GM23338 (cell line): ENCODE data around the gene COA6. TPM values are rescaled to one million over a fixed set of nuclear protein-coding genes. Genes with fewer than 3 reads are reported as not detected.
"Not testable (repeated sequence)": the region's sequence is repeated elsewhere in the genome, so short reads cannot be mapped to it uniquely, and the experiment has no call there.

ENCODE experiments used
- ATAC-seq: fragments of 200-7000 bp; cut with Tn5 transposase; 3 replicates; pipeline ENCODE4 v1.9.1; 2020
- DNase-seq: peaks from one replicate; pipeline ENCODE4 v3.0.0-alpha.2; 2015; ENCODE audit warnings: low spot score
- H2AFZ ChIP-seq: fragments of 200-600 bp; sonication (generic); 2 replicates; pipeline ENCODE4 v1.8.0; 2016; ENCODE audit warnings: antibody characterized with exemption, mild to moderate bottlenecking, moderate library complexity
- H3F3A ChIP-seq: fragments of 200-600 bp; sonication (generic); replicated peaks from 2 replicates; pipeline ENCODE4 v1.8.0; 2017; ENCODE audit warnings: antibody characterized with exemption, mixed run types, low read depth
- H3K27ac ChIP-seq: fragments of 200-600 bp; sonication (generic); 2 replicates; pipeline ENCODE4 v1.6.1; 2016; ENCODE audit warnings: low read depth
- H3K27me3 ChIP-seq: fragments of 200-600 bp; sonication (generic); 2 replicates; pipeline ENCODE4 v1.8.0; 2016; ENCODE audit warnings: mild to moderate bottlenecking, mixed run types, moderate library complexity; ENCODE audit not compliant: insufficient read depth
- H3K36me3 ChIP-seq: fragments of 200-600 bp; sonication (generic); 2 replicates; pipeline ENCODE4 v1.8.0; 2016; ENCODE audit warnings: mild to moderate bottlenecking; ENCODE audit not compliant: insufficient read depth
- H3K4me1 ChIP-seq: fragments of 200-600 bp; sonication (generic); 2 replicates; pipeline ENCODE4 v1.8.0; 2016; ENCODE audit warnings: mild to moderate bottlenecking, moderate library complexity; ENCODE audit not compliant: insufficient read depth
- H3K4me2 ChIP-seq: fragments of 200-600 bp; sonication (generic); 2 replicates; pipeline ENCODE4 v1.7.1; 2017; ENCODE audit warnings: mixed run types
- H3K4me3 ChIP-seq: fragments of 200-600 bp; sonication (generic); 2 replicates; pipeline ENCODE4 v1.6.1; 2016; ENCODE audit warnings: mixed run types
- H3K79me2 ChIP-seq: fragments of 200-600 bp; sonication (generic); replicated peaks from 2 replicates; pipeline ENCODE4 v1.8.0; 2017; ENCODE audit warnings: mild to moderate bottlenecking; ENCODE audit not compliant: insufficient read depth
- H3K9me2 ChIP-seq: fragments of 200-600 bp; sonication (generic); 2 replicates; pipeline ENCODE4 v1.8.0; 2017; ENCODE audit not compliant: insufficient read depth
- H4K20me1 ChIP-seq: fragments of 200-600 bp; sonication (generic); replicated peaks from 2 replicates; pipeline ENCODE4 v1.8.0; 2017; ENCODE audit warnings: mild to moderate bottlenecking; ENCODE audit not compliant: insufficient read depth
- H3K27ac Mint-ChIP-seq: 2 replicates; pipeline ENCODE4 v1.8.0; 2020; ENCODE audit warnings: inconsistent platforms, mild to moderate bottlenecking, moderate library complexity, mixed read lengths
- H3K27me3 Mint-ChIP-seq: 3 replicates; pipeline ENCODE4 v1.8.0; 2022; ENCODE audit warnings: low read depth, mild to moderate bottlenecking, moderate library complexity, mixed read lengths, inconsistent platforms; ENCODE audit not compliant: insufficient read depth, poor library complexity
- H3K36me3 Mint-ChIP-seq: 3 replicates; pipeline ENCODE4 v1.8.0; 2021; ENCODE audit warnings: low read depth, mild to moderate bottlenecking, inconsistent platforms, moderate library complexity, mixed read lengths
- H3K4me1 Mint-ChIP-seq: 3 replicates; pipeline ENCODE4 v1.8.0; 2020; ENCODE audit warnings: mild to moderate bottlenecking, inconsistent platforms, mixed read lengths
- H3K4me3 Mint-ChIP-seq: 3 replicates; pipeline ENCODE4 v1.8.0; 2021; ENCODE audit warnings: moderate library complexity, mild to moderate bottlenecking, inconsistent platforms, mixed read lengths
- H3K9me3 Mint-ChIP-seq: 3 replicates; pipeline ENCODE4 v1.8.0; 2020; ENCODE audit warnings: moderate library complexity, mild to moderate bottlenecking, inconsistent platforms, mixed read lengths
- CREB1 ChIP-seq: fragments of 250-450 bp; sonication (Bioruptor Pico); IDR thresholded peaks from 2 replicates; pipeline ENCODE4 v1.5.0; 2020; ENCODE audit warnings: low read depth, mild to moderate bottlenecking, moderate library complexity
- NANOG ChIP-seq: IDR thresholded peaks from 2 replicates; pipeline ENCODE4 v1.6.1; 2016; ENCODE audit warnings: antibody characterized with exemption, borderline replicate concordance
- POLR2AphosphoS5 ChIP-seq: IDR thresholded peaks from 2 replicates; pipeline ENCODE4 v1.6.1; 2016; ENCODE audit warnings: antibody characterized with exemption, low read depth
- STAT1 ChIP-seq: IDR thresholded peaks from one replicate; pipeline ENCODE4 v1.6.1; 2016; ENCODE audit warnings: antibody characterized with exemption; ENCODE audit not compliant: unreplicated experiment
- ZNF114 ChIP-seq: fragments of 250-450 bp; sonication (Bioruptor Pico); IDR thresholded peaks from 2 replicates; pipeline ENCODE4 v1.5.0; 2020; ENCODE audit warnings: mild to moderate bottlenecking, moderate library complexity
- ZNF331 ChIP-seq: fragments of 250-450 bp; sonication (Bioruptor Pico); IDR thresholded peaks from 2 replicates; pipeline ENCODE4 v1.5.0; 2020; ENCODE audit warnings: low read depth, mild to moderate bottlenecking, moderate library complexity
- polyA plus RNA-seq: library from polyadenylated mRNA; unstranded; fragments of >200 nt; fragmentation: Nextera tagmentation; extraction: Ambion mirVana; gene quantifications from 2 replicates; pipeline ENCODE4 v1.2.1, GENCODE V29; 2016
- total RNA-seq: library from RNA; depleted of rRNA; stranded (reverse); fragments of >200 nt; shearing (Covaris generic); gene quantifications from 2 replicates; pipeline ENCODE4 v1.2.3, GENCODE V29; 2014
- TF ChIP-seq, protein P1 (sequence below): IDR thresholded peaks from one replicate; pipeline ENCODE4 v1.6.1; 2018; ENCODE audit warnings: antibody characterized with exemption; ENCODE audit not compliant: unreplicated experiment
- TF ChIP-seq, protein P2 (sequence below), 2 experiments: fragments of 200-600 bp in 1 of 2; sonication (generic) in 1 of 2; conservative IDR thresholded peaks; 2 replicates each; pipeline versions ENCODE4 v1.5.1 to v1.6.1; 2016 to 2017; ENCODE audit warnings: antibody characterized with exemption in 2 of 2, low read depth in 2 of 2, mild to moderate bottlenecking in 2 of 2, moderate library complexity in 1 of 2

The COA6 gene
- total and polyA plus RNA-seq, 2 experiments from 2014 or later: 20.7 to 156 TPM

DNA sequence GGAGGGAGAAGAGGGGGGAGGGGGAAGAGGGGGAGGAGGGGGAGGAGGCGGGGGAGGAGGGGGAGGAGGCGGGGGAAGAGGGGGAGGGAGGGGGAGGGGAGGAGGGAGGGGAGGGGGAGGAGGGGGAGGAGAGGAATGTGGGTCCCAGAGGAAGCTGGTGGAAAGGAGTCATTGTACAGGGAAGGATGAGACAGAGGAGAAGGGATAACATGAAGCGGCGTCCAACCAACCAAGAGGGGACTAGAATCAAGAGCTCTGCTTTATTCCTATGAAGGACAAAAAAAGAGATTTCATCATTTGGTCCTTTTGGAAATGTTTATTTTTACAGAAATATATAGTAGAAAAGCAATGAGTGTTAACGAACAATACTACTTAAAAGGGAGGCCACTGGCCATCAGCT is 24.5 kb downstream of the COA6 start (continued):
- TF ChIP-seq, protein P1, sequence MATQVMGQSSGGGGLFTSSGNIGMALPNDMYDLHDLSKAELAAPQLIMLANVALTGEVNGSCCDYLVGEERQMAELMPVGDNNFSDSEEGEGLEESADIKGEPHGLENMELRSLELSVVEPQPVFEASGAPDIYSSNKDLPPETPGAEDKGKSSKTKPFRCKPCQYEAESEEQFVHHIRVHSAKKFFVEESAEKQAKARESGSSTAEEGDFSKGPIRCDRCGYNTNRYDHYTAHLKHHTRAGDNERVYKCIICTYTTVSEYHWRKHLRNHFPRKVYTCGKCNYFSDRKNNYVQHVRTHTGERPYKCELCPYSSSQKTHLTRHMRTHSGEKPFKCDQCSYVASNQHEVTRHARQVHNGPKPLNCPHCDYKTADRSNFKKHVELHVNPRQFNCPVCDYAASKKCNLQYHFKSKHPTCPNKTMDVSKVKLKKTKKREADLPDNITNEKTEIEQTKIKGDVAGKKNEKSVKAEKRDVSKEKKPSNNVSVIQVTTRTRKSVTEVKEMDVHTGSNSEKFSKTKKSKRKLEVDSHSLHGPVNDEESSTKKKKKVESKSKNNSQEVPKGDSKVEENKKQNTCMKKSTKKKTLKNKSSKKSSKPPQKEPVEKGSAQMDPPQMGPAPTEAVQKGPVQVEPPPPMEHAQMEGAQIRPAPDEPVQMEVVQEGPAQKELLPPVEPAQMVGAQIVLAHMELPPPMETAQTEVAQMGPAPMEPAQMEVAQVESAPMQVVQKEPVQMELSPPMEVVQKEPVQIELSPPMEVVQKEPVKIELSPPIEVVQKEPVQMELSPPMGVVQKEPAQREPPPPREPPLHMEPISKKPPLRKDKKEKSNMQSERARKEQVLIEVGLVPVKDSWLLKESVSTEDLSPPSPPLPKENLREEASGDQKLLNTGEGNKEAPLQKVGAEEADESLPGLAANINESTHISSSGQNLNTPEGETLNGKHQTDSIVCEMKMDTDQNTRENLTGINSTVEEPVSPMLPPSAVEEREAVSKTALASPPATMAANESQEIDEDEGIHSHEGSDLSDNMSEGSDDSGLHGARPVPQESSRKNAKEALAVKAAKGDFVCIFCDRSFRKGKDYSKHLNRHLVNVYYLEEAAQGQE: no peak
- TF ChIP-seq ZNF114 (CRISPR knock-in tag) (no peak), NANOG (no peak)

DNA sequence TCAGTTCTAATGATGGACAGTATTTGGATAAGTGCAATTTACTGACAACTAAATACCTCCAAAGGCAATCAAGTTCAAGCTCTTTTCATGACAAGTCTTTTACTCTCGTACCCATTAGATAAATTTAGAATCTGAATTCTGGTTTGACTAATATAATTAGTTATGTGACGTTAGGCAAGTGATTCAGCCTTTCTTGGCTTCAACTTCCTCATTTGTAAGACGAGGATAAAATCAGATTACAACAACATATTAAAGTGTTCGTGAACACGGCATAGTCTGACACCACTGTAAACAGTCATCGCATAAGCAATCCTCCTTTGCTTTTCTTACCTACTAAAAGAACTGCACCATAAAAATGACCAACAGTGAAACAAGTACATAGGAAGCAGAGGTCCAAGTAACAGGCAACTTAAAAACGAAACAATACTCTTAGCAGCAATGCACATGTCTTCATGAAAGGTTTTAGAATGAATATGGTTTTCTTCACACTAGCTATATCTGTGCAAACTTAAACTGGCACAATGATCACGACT is 25.7 kb downstream of the COA6 start:
- no peak for DNase-seq
- Mint-ChIP-seq H3K27ac (no peak overlapping the region), H3K9me3 (peaks cover 6% of the 10 kb centered on the region), H3K27me3 (peaks cover 2% of the 10 kb centered on the region), H3K4me1 (no peaks in the 10 kb centered on the region; the same call in 2 of the 3 replicates), H3K36me3 (peaks cover 16% of the 10 kb centered on the region), H3K4me3 (no peak overlapping the region)
- Histone ChIP-seq H4K20me1 (no peaks in the 10 kb centered on the region), H3K4me2 (no peak overlapping the region), H3K79me2 (no peaks in the 10 kb centered on the region), H3F3A (no peaks in the 10 kb centered on the region), H3K27me3 (no peaks in the 10 kb centered on the region), H2AFZ (no peak overlapping the region), H3K4me1 (no peaks in the 10 kb centered on the region), H3K4me3 (no peak overlapping the region), H3K27ac (no peak overlapping the region), H3K36me3 (no peaks in the 10 kb centered on the region), H3K9me2 (no peaks in the 10 kb centered on the region)
- TF ChIP-seq, protein P2, sequence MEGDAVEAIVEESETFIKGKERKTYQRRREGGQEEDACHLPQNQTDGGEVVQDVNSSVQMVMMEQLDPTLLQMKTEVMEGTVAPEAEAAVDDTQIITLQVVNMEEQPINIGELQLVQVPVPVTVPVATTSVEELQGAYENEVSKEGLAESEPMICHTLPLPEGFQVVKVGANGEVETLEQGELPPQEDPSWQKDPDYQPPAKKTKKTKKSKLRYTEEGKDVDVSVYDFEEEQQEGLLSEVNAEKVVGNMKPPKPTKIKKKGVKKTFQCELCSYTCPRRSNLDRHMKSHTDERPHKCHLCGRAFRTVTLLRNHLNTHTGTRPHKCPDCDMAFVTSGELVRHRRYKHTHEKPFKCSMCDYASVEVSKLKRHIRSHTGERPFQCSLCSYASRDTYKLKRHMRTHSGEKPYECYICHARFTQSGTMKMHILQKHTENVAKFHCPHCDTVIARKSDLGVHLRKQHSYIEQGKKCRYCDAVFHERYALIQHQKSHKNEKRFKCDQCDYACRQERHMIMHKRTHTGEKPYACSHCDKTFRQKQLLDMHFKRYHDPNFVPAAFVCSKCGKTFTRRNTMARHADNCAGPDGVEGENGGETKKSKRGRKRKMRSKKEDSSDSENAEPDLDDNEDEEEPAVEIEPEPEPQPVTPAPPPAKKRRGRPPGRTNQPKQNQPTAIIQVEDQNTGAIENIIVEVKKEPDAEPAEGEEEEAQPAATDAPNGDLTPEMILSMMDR (conservative IDR thresholded peaks at IDR 0.05; ENCODE audit: low read depth in 2 of 2): no peak
- TF ChIP-seq STAT1: no peak
- no peak for TF ChIP-seq ZNF331 (CRISPR knock-in tag)
- no peak for TF ChIP-seq NANOG
- TF ChIP-seq CREB1 (CRISPR knock-in tag): no peak
- TF ChIP-seq POLR2AphosphoS5: no peak
- TF ChIP-seq, protein P1: no peak
- ATAC-seq: no peak

DNA sequence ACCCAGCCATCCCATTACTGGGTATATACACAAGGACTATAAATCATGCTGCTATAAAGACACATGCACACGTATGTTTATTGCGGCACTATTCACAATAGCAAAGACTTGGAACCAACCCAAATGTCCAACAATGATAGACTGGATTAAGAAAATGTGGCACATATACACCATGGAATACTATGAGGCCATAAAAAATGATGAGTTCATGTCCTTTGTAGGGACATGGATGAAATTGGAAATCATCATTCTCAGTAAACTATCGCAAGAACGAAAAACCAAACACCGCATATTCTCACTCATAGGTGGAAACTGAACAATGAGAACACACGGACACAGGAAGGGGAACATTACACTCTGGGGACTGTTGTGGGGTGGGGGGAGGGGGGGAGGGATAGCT is 26.3 kb downstream of the COA6 start:
- not testable (repeated sequence) for H3K9me3 Mint-ChIP-seq, DNase-seq, H3K4me2 ChIP-seq, H3K27me3 ChIP-seq, H3K79me2 ChIP-seq, H3K4me3 ChIP-seq, H4K20me1 ChIP-seq, H3K4me1 Mint-ChIP-seq, H3K9me2 ChIP-seq, H3K4me3 Mint-ChIP-seq, H3K4me1 ChIP-seq, H3F3A ChIP-seq, ATAC-seq, H3K27ac ChIP-seq, H3K27me3 Mint-ChIP-seq, H3K27ac Mint-ChIP-seq, H2AFZ ChIP-seq, H3K36me3 ChIP-seq
- H3K36me3 Mint-ChIP-seq: peaks cover 16% of the 10 kb centered on the region
